Kidney epithelial cell (primary cell): ENCODE results near the gene PLCB1. TPM values are rescaled to one million over a fixed set of nuclear protein-coding genes. Genes with fewer than 3 reads are reported as not detected.

Experiments used
- DNase-seq: peaks from one replicate; pipeline ENCODE4 v3.0.0-alpha.2; 2010; ENCODE audit warnings: low read depth
- H3K27me3 ChIP-seq: 2 replicates; pipeline ENCODE4 v1.6.0; 2011; ENCODE audit warnings: low read length; ENCODE audit not compliant: control insufficient read depth, insufficient read depth
- H3K36me3 ChIP-seq: 2 replicates; pipeline ENCODE4 v1.5.1; 2011; ENCODE audit warnings: low read length; ENCODE audit not compliant: control insufficient read depth, insufficient read depth
- H3K4me3 ChIP-seq: 2 replicates; pipeline ENCODE4 v1.5.1; 2011; ENCODE audit warnings: low read depth, mild to moderate bottlenecking, control low read depth, low read length
- CTCF ChIP-seq: IDR thresholded peaks from 2 replicates; pipeline ENCODE4 v1.5.1; 2011; ENCODE audit warnings: mild to moderate bottlenecking, moderate library complexity, low read length, control low read depth, inconsistent platforms; ENCODE audit not compliant: insufficient read depth, poor library complexity, severe bottlenecking
- total RNA-seq: library from RNA; depleted of rRNA; stranded (reverse); fragments of >200 nt; gene quantifications from 2 replicates; pipeline ENCODE4 v1.2.3, GENCODE V29; 2015

The PLCB1 gene
- total RNA-seq, 1 donor from 2014 or later = 5.1 TPM

GRCh38 chr20:8366303-8366923 lies 234.3 kb downstream of the PLCB1 start:
- no peaks in the 10 kb centered on the region for H3K27me3 ChIP-seq

GRCh38 chr20:8367689-8368088 lies 235.6 kb downstream of the PLCB1 start:
- H3K4me3 ChIP-seq = no peak overlapping the region
- DNase-seq = no peak
- TF ChIP-seq CTCF = no peak
- no peaks in the 10 kb centered on the region for H3K27me3 ChIP-seq
- no peaks in the 10 kb centered on the region for H3K36me3 ChIP-seq

More at GRCh38 chr20:8366303-8366923, 234.3 kb downstream of the PLCB1 start:
- H3K4me3 ChIP-seq = no peak overlapping the region
- TF ChIP-seq CTCF = no peak
- DNase-seq = no peak
- no peaks in the 10 kb centered on the region for H3K36me3 ChIP-seq

GRCh38 chr20:8368670-8369069 lies 236.6 kb downstream of the PLCB1 start:
- no peak for DNase-seq
- Histone ChIP-seq H3K4me3 (no peak overlapping the region), H3K36me3 (no peaks in the 10 kb centered on the region), H3K27me3 (no peaks in the 10 kb centered on the region)
- no peak for TF ChIP-seq CTCF

GRCh38 chr20:8369311-8369710 lies 237.2 kb downstream of the PLCB1 start:
- no peak for TF ChIP-seq CTCF
- no peak overlapping the region for H3K4me3 ChIP-seq
- no peaks in the 10 kb centered on the region for H3K27me3 ChIP-seq
- no peaks in the 10 kb centered on the region for H3K36me3 ChIP-seq
- DNase-seq = no peak

GRCh38 chr20:8370774-8371173 lies 238.7 kb downstream of the PLCB1 start:
- H3K27me3 ChIP-seq = no peaks in the 10 kb centered on the region
- H3K4me3 ChIP-seq = no peak overlapping the region
- H3K36me3 ChIP-seq = no peaks in the 10 kb centered on the region

More at GRCh38 chr20:8370774-8371173, 238.7 kb downstream of the PLCB1 start:
- no peak for TF ChIP-seq CTCF
- no peak for DNase-seq
